GM12872 (cell line): Measurements from ENCODE around the gene ITGB4.

ENCODE experiments used
- TF ChIP-seq, protein P1 (sequence below): IDR thresholded peaks from 3 replicates; pipeline ENCODE4 v1.5.1; 2011; ENCODE audit warnings: low read depth, mild to moderate bottlenecking, low read length, moderate library complexity; ENCODE audit not compliant: insufficient read depth

ITGB4 gene

DNA sequence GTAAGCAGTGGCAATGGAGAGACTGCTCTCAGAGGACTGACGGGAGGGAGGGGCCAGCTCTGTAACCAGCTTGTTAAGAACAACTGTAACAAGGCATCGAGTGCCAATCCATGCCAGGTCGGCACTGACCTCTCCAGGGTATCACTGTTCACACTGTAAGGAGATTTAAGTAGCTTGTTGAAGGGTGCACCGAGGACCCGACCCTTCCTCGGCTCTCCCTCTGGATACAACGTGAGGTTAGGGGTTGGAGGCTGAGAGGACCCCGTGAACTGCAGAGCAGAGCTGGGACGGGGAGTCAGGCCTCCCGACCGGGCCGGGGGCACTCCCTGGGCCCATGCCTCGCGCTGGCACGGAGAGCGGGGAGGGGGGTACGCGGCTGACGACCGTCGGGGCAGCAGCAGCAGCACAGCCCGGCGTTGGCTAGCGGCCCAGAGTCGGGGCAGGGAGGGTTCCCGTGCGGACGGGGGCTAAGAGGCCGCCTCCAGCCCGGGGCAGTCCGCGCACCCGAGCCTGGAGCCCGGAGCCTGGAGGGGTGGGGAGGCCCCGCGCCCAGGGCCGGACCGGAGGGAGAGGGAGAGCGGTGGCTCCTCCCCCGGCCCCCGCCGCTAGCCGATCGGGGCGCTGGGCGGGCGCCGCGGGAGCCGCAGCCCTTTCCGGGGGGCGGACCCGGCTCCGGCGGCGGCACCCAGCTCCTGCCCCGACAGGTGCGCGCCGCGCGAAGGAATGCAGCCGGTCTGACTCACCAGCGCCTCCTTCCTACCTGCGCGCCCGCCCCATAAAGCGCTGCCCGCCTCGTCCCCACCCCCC is at the start of gene ITGB4:
TSS of gene ITGB4 (plus strand) at position 804 of the 807 bp plus-strand sequence. CDS start 3,245 bp downstream, outside the sequence.
- TF ChIP-seq, protein P1, sequence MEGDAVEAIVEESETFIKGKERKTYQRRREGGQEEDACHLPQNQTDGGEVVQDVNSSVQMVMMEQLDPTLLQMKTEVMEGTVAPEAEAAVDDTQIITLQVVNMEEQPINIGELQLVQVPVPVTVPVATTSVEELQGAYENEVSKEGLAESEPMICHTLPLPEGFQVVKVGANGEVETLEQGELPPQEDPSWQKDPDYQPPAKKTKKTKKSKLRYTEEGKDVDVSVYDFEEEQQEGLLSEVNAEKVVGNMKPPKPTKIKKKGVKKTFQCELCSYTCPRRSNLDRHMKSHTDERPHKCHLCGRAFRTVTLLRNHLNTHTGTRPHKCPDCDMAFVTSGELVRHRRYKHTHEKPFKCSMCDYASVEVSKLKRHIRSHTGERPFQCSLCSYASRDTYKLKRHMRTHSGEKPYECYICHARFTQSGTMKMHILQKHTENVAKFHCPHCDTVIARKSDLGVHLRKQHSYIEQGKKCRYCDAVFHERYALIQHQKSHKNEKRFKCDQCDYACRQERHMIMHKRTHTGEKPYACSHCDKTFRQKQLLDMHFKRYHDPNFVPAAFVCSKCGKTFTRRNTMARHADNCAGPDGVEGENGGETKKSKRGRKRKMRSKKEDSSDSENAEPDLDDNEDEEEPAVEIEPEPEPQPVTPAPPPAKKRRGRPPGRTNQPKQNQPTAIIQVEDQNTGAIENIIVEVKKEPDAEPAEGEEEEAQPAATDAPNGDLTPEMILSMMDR = no peak

DNA sequence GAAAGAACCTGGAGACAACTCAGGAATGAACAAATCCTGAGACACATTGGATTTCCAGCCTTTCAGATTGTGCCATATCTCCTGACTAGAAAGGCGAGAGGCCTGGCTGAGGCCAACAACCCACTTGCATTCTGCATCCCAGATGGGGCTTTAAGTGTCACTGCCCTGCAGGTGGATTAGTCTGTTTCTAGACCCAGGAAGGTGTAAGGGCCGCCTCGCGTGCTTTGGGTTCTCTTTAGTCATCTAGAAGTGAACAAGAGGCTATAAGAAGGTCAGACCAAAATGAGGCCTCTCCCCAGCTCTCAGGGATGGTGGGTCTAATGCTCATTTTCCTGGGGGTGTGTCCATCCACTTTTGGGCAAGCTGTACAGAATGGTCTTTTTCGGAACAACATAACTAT is 49.2 kb upstream of the ITGB4 start:
- TF ChIP-seq, protein P1 = no peak

DNA sequence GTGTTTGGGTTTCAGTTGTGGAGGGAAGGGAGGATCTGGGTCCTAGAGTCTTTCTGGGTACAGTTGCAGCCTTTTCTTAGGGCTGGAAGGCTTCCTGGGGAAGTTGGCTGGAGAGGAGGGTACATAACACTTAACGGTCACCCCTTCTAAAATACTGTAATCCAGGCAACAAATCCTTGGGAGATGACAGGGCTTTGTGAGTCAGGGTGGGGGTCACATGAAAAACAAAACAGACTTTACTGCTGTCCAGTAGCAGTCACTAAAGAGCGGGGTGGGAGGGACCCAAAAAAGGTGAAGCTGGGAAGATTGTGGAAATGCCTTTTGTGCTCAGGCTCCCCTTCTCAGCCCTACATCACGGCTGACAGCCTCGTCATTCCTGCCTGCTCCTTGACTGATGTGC is 47.8 kb upstream of the ITGB4 start:
- TF ChIP-seq, protein P1 = no peak

DNA sequence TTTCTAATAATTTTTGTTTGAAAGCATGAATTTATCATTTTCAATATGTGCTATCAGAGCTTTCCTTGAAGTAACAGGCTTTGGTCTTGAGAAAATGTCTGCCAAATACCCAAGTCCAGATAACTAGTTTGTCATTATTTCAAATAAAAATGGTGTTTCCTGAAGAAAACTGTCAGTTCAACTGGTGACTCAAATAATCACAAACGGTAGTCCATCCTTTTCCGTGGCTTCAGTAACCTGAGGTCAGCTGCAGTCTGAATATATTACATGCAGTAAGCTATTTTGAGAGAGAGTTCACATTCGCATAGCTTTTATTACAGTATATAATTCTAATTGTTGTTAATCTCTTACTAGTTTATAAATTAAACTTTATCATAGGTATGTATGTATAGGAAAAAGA is 44.8 kb upstream of the ITGB4 start:
- TF ChIP-seq, protein P1 = no peak

DNA sequence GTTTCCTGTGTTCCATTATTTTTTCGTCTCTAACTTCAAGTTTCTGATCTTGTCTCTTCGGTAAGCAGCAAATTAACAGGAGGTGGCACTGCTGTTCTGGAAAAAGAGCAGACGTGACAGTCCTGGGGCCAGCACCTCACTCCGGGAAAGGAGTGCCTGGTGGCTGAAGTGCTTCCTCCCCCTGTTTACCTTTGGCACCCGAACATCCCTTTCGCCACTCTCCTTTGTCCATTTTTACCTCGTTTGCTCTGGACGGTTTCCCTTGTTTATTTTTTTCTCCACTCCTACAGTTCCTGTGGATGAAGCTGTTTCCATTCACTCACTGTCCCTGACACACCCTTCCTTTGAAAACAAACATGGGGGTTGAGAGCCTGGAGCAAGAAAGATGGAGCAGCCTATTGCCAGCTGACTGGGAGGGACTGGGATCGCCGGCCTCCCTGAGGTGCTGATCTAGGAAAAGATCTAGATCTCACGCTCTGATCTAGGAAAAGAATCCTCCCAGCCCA is 41.5 kb upstream of the ITGB4 start:
- TF ChIP-seq, protein P1 = no peak

DNA sequence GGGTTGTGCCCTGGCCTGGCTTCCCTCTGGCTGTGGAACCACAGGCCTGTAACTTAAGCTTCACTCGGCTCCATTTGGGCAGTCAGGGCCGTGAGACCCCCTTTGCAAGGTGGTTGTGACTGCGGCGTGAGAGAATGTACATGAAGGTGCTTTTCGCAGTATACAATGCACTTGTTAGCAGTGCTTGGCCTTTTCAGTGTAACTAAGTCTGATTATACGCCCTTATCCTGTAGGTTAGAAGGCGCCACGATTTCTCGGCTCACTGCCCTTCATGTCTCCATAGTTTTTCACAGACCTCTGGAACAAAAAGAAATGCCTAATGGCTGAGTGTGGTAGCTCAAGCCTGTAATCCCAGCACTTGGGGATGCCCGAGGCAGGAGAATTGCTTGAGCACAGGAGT is 40.8 kb upstream of the ITGB4 start:
- TF ChIP-seq, protein P1 = no peak

DNA sequence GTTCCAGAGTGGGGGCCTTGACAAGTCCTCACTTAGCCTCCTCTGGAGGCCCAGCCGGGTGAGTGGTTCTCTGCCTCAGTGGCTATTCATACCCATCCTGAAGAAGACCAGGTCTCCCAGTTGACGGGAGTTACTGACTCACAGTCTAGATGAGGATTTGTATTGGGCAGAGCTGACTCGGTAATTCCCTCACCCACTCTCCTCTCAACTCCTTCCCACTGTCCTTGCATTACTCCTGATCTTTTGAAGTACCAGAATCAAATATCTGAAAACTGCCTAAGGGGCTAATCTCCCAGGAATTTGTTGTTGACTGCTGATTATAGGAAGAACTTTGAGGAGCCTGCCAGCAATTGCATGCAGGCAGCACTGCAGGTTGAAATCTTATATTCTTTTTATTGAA is 40.0 kb upstream of the ITGB4 start:
- TF ChIP-seq, protein P1 = no peak
